ENCODE data around the gene TNFAIP8L1.

- TF ChIP-seq ZNF610 (tag by site-specific recombination; IDR thresholded peaks at IDR 0.05; ENCODE audit: borderline replicate concordance) (no peak), CTCF (tag by site-specific recombination; IDR thresholded peaks at IDR 0.05) (no peak), ZNF362 (tag by site-specific recombination; IDR thresholded peaks at IDR 0.05) (no peak)
Observed at GRCh38 chr19:4640247-4641000, 1.1 kb downstream of the TNFAIP8L1 start.

All from HEK293 (cell line).